Measurements from ENCODE around the gene SLC6A5. TPM values are rescaled to one million over a fixed set of nuclear protein-coding genes. Genes with fewer than 3 reads are reported as not detected.

The SLC6A5 gene
- total and polyA plus RNA-seq, 2 donors (not counting 3 experiments of a cell fraction or from before 2014, with no cell fraction given): not detected

DNA sequence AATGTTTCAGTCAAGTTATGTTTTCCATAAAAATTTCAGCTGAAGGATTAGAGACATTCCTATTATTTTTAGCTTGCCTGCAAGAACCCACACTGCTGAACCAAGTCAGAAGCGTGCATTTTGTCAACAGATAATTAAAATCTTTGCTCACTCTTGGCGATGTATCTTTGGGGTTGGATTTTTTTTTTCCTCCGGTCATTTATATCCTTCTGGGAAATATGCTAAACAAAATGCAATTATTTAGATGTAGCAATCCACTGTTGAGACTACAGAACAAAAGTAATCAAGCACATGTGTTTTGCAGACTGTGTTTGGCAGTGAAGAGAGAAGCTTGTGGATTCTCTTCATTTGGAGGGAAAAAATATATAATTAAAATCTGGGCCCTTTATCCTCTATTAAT, 54.6 kb downstream of the SLC6A5 start:
- no peaks in the 10 kb centered on the region for H3K4me1 ChIP-seq (ENCODE audit: control insufficient read depth, extremely low read depth, insufficient read depth, low read length)
- DNase-seq (ENCODE audit: low read depth, low spot score): no peak
- intact Hi-C loops (cut with micrococcal nuclease): no loop called here
- ChIA-PET POLR2A (no interaction called here), CTCF (no interaction called here)
- dilution Hi-C loops (cut with MboI; ENCODE audit: extremely low pct_ligation_motif_present, low sequenced_read_pairs): no loop called here
- H3K4me2 ChIP-seq (ENCODE audit: insufficient read depth, low read length): no peak overlapping the region
- no peak for FAIRE-seq
- no peaks in the 10 kb centered on the region for H3K9me1 ChIP-seq (replicated peaks; ENCODE audit: control insufficient read depth, extremely low read depth, insufficient read depth, low read length)
- no peak overlapping the region for H2AFZ ChIP-seq (ENCODE audit: low read depth, low read length)
- no peaks in the 10 kb centered on the region for H3K27me3 ChIP-seq (ENCODE audit: control insufficient read depth in 2 of 2, insufficient read depth in 2 of 2, low read length in 2 of 2)
- no peaks in the 10 kb centered on the region for H4K20me1 ChIP-seq (replicated peaks; ENCODE audit: control insufficient read depth, extremely low read depth, insufficient read depth, low read length)
- H3K9ac ChIP-seq (replicated peaks; ENCODE audit: extremely low read depth, insufficient read depth, low read length): no peak overlapping the region
- no TSS peak for BruUV-seq (replicated peaks)
- no peaks in the 10 kb centered on the region for H3K9me3 ChIP-seq (replicated peaks; ENCODE audit: control insufficient read depth, insufficient read depth, low read length)
- no peak overlapping the region for H3K4me3 ChIP-seq (replicated peaks in 1 of 3; ENCODE audit: insufficient read depth in 1 of 3, low read depth in 1 of 3, low read length in 3 of 3)
- no peaks in the 10 kb centered on the region for H3K36me3 ChIP-seq (ENCODE audit: control insufficient read depth in 2 of 2, extremely low read depth in 1 of 2, insufficient read depth in 2 of 2, low read length in 2 of 2)
- no peaks in the 10 kb centered on the region for H3K79me2 ChIP-seq (ENCODE audit: control insufficient read depth, insufficient read depth, low read length)
- TF ChIP-seq EZH2 (IDR thresholded peaks at IDR 0.05; ENCODE audit: borderline replicate concordance, low read depth, low read length, severe bottlenecking) (no peak), POLR2AphosphoS5 (IDR thresholded peaks at IDR 0.05; ENCODE audit: insufficient read depth, low read depth, low read length) (no peak), JUN (IDR thresholded peaks at IDR 0.05; ENCODE audit: borderline replicate concordance, insufficient read depth, insufficient read length, low read depth) (no peak), POLR2A (IDR thresholded peaks at IDR 0.05; ENCODE audit: low read depth, low read length) (no peak), MYC (IDR thresholded peaks at IDR 0.05; ENCODE audit: low read depth, low read length) (no peak), GATA2 (IDR thresholded peaks at IDR 0.05; ENCODE audit: insufficient read depth, insufficient read length, low read depth, low read length) (no peak), FOS (IDR thresholded peaks at IDR 0.05; ENCODE audit: borderline replicate concordance, insufficient read depth, low read length) (no peak)
- TF ChIP-seq, protein P1, sequence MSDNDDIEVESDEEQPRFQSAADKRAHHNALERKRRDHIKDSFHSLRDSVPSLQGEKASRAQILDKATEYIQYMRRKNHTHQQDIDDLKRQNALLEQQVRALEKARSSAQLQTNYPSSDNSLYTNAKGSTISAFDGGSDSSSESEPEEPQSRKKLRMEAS (IDR thresholded peaks at IDR 0.05; ENCODE audit: insufficient read depth, insufficient read length): no peak
- TF ChIP-seq, protein P2, sequence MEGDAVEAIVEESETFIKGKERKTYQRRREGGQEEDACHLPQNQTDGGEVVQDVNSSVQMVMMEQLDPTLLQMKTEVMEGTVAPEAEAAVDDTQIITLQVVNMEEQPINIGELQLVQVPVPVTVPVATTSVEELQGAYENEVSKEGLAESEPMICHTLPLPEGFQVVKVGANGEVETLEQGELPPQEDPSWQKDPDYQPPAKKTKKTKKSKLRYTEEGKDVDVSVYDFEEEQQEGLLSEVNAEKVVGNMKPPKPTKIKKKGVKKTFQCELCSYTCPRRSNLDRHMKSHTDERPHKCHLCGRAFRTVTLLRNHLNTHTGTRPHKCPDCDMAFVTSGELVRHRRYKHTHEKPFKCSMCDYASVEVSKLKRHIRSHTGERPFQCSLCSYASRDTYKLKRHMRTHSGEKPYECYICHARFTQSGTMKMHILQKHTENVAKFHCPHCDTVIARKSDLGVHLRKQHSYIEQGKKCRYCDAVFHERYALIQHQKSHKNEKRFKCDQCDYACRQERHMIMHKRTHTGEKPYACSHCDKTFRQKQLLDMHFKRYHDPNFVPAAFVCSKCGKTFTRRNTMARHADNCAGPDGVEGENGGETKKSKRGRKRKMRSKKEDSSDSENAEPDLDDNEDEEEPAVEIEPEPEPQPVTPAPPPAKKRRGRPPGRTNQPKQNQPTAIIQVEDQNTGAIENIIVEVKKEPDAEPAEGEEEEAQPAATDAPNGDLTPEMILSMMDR (IDR thresholded peaks at IDR 0.05; ENCODE audit: extremely low read depth in 1 of 2, insufficient read depth in 1 of 2, low read depth in 1 of 2, low read length in 2 of 2): no peak
- H3K27ac ChIP-seq (ENCODE audit: insufficient read depth, low read depth, low read length): no peak overlapping the region

Measured in endothelial cell of umbilical vein (primary cell).